Activated T-helper 1 cell treated with Interleukin-2 at 50 U/mL for 16 hours (primary cell): ENCODE results near the gene CREB3.

Experiments
- DNase-seq: peaks from one replicate; pipeline ENCODE4 v3.0.0-alpha.2; 2020; ENCODE audit warnings: low read depth

Gene CREB3

DNA sequence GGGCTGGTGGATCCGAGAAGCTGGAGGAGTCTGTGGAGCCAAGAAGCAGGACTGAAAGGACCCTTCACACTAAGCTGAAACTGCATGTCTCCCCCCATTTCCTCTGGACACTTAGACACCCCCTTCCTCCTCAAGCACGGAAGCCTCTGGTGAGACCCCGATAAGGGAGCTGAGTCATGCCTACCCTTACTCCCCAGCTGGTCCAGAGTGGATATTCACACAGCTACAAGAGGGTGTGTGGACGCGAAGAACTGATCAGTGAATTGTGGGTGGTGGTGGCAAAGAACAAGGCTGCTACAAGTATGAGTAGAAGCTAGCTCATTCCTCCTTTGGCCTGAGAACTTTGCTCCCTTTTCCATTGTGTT lies 4.8 kb upstream of the CREB3 start:
- no peak for DNase-seq

- DNase-seq = peak; percentile 10
These were observed 4.2 kb upstream of the CREB3 start for GRCh38 chr9:35728041-35728971.

- DNase-seq = no peak
These were observed 3.4 kb upstream of the CREB3 start for GRCh38 chr9:35729101-35729500.

- DNase-seq = no peak
These were observed 2.6 kb upstream of the CREB3 start for GRCh38 chr9:35729700-35730485.

- no peak for DNase-seq
These were observed 2.0 kb upstream of the CREB3 start for GRCh38 chr9:35730486-35730854.

- no peak for DNase-seq
These were observed 866 bp upstream of the CREB3 start for GRCh38 chr9:35731415-35732184.

- DNase-seq = no peak
These were observed 505 bp downstream of the CREB3 start for GRCh38 chr9:35732800-35733541.

DNA sequence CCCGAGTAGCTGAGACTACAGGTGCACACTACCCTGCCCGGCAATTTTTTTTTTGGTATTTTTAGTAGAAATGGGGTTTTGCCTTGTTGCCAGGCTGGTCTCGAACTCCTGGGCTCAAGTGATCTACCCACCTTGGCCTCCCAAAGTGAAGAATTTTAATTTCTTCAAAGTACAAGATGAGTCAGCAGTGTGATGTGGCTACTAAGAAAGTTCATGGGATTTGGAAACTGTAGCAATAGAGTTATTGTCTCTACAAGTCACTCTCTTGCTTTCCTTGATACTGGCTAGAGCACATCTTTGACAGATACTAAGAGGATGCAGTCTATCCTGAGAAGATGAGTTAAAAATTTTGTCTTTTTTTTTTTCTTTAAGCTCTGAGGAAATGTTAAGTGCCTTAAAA lies 1.6 kb downstream of the CREB3 start:
- no peak for DNase-seq

DNA sequence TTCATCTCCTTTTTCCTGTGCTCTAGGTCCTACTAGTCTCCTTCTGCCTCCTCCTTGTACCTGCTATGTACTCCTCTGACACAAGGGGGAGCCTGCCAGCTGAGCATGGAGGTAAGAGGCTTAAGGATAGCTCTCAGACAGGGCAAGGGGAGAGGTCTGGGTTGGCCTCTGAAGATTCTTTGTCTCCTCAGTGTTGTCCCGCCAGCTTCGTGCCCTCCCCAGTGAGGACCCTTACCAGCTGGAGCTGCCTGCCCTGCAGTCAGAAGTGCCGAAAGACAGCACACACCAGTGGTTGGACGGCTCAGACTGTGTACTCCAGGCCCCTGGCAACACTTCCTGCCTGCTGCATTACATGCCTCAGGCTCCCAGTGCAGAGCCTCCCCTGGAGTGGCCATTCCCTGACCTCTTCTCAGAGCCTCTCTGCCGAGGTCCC lies 3.8 kb downstream of the CREB3 start:
- DNase-seq = peak; percentile 33

DNA sequence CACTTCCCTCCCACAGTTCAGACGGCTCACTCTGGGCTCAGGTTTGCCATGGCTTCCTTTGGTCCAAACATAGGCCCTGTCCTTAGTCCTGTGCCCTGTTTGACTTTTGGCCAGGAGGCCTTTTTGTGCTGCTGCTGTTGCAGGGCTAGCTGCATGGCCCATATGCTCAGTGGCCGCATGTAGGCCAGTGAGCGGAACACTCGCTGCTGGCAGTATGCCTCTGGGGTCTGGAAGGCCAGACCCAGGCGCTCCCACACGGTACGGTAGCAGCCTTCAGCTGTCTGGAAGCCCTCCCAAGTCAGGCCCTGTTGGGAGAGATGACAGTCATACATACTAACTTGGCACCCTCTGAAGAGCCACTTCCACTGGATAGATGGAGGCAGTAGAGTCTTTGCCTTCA lies 4.7 kb downstream of the CREB3 start:
- no peak for DNase-seq

- DNase-seq = no peak
These were observed 5.7 kb downstream of the CREB3 start for GRCh38 chr9:35738186-35738585.

DNA sequence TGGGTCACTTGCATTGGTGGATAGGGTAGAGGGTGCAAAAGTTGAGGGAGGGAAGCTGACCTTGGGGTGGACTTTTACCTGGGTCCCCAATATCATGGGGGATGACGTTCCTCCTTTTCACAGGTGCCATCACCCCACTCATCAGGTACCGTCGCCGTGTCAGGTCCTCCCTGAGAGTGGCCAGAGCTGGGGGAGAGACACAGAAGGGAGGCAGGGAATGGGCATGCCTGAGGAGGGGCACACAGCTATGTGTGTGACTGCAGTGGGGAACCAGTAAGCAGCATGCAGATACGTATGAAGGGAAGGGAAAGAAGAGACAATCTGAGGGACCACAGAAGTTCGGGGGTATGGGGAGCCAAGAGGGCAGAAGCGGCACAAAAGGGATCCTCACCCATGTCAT lies 6.5 kb downstream of the CREB3 start:
- DNase-seq = no peak

DNA sequence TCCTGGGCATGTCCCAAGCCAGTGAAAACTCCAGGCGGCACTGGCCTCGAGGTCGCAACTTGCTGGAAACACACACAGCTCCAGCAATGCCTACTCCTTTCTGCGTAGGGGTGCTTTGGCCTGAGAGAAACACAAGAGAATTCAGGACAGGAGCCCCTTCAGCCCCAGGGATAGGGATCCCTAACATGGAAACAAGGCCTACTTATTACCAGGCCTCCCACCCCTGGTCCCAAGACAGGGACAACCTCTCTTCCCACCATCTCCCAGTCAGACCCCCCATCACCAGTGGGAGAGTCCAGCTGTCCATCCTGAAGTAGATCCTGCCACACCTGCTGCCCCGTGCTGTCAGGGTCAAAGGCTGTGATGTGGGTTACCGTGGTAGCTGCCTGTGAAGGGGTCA lies 7.8 kb downstream of the CREB3 start:
- no peak for DNase-seq

DNA sequence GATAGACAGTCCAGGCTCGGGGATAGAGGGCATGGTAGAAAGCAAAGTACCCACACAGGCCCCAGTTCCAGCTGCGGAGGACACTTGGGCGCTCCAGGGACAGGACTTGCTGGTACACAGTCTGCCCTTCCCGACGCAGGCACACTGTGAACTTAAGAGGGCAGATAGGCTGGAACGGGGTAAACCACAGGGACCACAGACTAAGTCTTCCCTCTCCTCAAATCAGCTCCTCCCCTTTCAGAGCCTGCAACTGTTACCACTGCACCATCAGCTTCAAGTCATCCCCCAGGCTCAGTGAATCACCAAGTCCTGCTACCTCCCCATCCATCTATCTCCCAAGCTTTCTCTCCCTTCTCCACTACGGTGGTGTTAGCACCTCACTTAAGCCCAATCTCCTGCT lies 9.3 kb downstream of the CREB3 start:
- no peak for DNase-seq

DNA sequence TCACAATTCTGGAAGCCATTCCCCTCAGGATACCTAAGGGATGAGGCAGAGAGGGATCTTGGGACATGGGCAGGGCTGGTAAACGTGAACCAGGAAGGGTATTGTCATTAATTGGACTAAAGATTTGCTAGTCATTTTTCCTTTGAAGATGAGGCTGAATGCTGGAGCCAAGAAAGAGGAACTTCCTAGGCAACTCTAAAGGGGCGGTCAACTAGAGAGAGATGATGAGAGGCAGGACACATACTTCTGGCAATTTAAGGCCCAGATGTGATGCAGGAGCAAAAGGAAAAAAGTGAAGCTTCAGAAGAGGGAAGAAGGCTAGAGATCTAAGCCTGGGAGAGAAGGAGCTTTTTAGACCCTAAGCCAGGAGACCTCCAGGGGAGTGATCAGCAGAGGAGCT lies 11.0 kb downstream of the CREB3 start:
- DNase-seq = no peak

DNA sequence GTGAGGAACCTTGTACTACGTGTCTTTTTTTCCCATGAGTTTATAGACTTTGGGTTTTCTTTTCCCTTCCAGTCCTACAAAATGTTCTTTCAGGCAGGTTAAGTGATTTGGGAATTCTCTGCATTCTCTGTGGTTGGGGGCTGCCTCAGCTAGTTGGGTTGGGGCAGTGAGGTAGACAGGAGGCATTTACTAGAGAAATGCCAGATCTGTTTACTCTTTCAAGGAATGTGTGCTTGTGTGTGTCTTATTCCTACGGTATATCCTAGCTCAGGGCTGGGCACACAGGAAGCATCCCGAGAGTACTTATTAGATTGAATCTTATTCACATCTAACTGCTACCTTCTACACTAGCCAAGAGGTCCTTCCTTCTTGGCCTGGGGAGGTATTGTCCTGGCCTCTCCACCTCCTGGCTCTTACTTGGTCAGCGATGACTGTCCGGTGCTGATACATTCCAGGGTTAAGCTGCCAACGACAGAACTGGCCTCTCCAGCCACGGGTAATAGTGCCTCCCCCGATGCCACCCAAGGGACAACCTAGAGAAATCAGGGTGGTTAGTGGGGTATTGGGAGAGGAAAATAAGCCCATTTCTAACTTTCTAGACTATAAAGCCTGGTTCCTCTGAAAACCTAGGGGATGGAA lies 11.5 kb downstream of the CREB3 start:
- DNase-seq = no peak

DNA sequence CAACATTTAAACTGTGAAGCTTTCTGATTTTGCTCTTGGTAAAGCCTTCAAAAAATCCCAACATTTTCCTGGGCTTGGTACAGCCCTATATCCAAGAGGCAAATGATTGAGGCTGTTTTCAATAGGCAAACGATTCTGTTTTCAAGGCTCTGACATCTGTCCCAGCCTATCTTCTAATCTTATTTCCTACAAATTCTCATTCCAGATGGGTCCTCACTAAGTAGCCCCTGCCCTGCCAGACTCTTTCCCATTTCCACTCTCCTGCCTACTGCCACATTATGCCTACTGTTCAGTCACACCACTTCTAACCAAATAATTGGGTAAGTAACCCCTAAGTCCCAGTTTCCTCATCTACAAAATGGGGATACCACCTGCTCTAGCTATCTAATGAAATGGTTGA lies 13.1 kb downstream of the CREB3 start:
- no peak for DNase-seq

GRCh38 chr9:35746583-35746982 lies 14.1 kb downstream of the CREB3 start:
- no peak for DNase-seq

DNA sequence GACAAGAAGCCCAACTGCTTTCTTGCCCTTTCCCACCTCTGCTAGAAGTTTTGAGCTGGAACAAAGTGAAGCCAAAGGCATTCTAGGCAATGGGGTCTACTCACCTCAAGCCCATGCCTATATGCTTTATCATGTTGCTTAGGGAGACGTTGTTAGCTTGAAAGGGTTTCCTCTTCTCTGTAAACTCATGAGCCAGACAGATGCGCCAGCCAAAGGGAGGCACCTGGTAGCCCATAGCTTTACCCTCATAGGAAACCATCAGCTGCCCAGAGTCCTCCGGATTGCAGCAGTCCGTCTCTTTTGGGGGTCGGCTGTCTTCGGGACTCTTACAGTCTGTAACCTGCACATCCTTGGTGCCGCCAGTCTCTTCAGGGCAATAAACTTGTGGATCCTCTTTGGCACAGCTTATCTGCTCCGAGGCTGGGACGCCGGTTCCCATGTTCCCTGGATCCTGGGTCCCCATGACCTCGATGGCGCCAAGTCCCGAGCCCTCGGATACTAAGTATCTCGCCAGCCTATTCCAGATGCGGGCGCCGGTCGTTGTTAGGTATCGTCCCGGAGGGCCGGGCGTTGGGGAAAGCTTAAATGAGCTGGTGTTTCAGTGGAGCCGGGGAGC lies 15.9 kb downstream of the CREB3 start:
- DNase-seq = no peak

- peak; percentile 60 for DNase-seq
These were observed 16.5 kb downstream of the CREB3 start, which contains the start of the genes GBA2 and RGP1 for GRCh38 chr9:35748858-35749514. Gene GBA2, minus strand, starts transcription at chr9:35749228. Its CDS starts 524 bp downstream, at chr9:35748704. Gene RGP1, plus strand, starts transcription at chr9:35749287. Its CDS starts 469 bp downstream, at chr9:35749756.
